Astrocyte of the spinal cord (primary cell): ENCODE measurements around the gene LAMA3.

Experiments
- DNase-seq: peaks from one replicate; pipeline ENCODE4 v3.0.0; 2011; ENCODE audit warnings: low read depth, low spot score
- H3K4me3 ChIP-seq: 2 replicates; pipeline ENCODE4 v1.5.1; 2011; ENCODE audit warnings: low read depth, mild to moderate bottlenecking, low read length, moderate library complexity
- CTCF ChIP-seq: IDR thresholded peaks from 2 replicates; pipeline ENCODE4 v1.5.1; 2012; ENCODE audit warnings: low read depth, mild to moderate bottlenecking, low read length, inconsistent platforms
- in situ Hi-C: cut with HindIII; loops from 2 replicates; pipeline ENCODE4 v1.10.0; 2017; ENCODE audit warnings: low sequenced_read_pairs

The LAMA3 gene

GRCh38 chr18:23883277-23883790, 194.1 kb downstream of the LAMA3 start:
- in situ Hi-C loops, result no loop called here
- DNase-seq, result no peak
- TF ChIP-seq CTCF, result no peak
- no peak overlapping the region for H3K4me3 ChIP-seq

GRCh38 chr18:23884681-23885375, 195.6 kb downstream of the LAMA3 start:
- no peak for TF ChIP-seq CTCF
- no peak overlapping the region for H3K4me3 ChIP-seq
- in situ Hi-C loops, result no loop called here
- DNase-seq, result no peak

GRCh38 chr18:23885750-23886149, 196.5 kb downstream of the LAMA3 start:
- no peak overlapping the region for H3K4me3 ChIP-seq
- in situ Hi-C loops, result no loop called here
- no peak for TF ChIP-seq CTCF
- no peak for DNase-seq

GRCh38 chr18:23887035-23887434, 197.8 kb downstream of the LAMA3 start:
- in situ Hi-C loops, result no loop called here
- TF ChIP-seq CTCF, result no peak
- no peak overlapping the region for H3K4me3 ChIP-seq
- no peak for DNase-seq

- no peak for TF ChIP-seq CTCF
- in situ Hi-C loops, result no loop called here
- DNase-seq, result no peak
- H3K4me3 ChIP-seq, result no peak overlapping the region
These were observed 198.2 kb downstream of the LAMA3 start for GRCh38 chr18:23887493-23887892.

- TF ChIP-seq CTCF, result no peak
- H3K4me3 ChIP-seq, result no peak overlapping the region
- in situ Hi-C loops, result no loop called here
- no peak for DNase-seq
These were observed 199.6 kb downstream of the LAMA3 start for GRCh38 chr18:23888881-23889280.
